SK-N-SH treated with all-trans-retinoic acid at 6 μM for 48 hours (cell line): ENCODE data around the gene LUC7L2.
"Not testable (repeated sequence)": the region's sequence is repeated elsewhere in the genome, so short reads cannot be mapped to it uniquely, and the experiment has no call there.

Source experiments
- CSDC2 ChIP-seq: fragments of 250-450 bp; sonication (Bioruptor Pico); IDR thresholded peaks from 2 replicates; pipeline ENCODE4 v1.5.0; 2020; ENCODE audit warnings: mild to moderate bottlenecking, moderate library complexity
- SNAI2 ChIP-seq: fragments of 250-450 bp; sonication (Bioruptor Pico); IDR thresholded peaks from 2 replicates; pipeline ENCODE4 v1.5.0; 2020; ENCODE audit warnings: mild to moderate bottlenecking, moderate library complexity
- ZFP30 ChIP-seq: fragments of 450-650 bp; formaldehyde crosslinking; IDR thresholded peaks from 2 replicates; pipeline ENCODE4 v1.5.0; 2022; ENCODE audit warnings: mild to moderate bottlenecking, moderate library complexity
- ZNF8 ChIP-seq: fragments of 450-650 bp; formaldehyde crosslinking; IDR thresholded peaks from 2 replicates; pipeline ENCODE4 v1.5.0; 2020; ENCODE audit warnings: mild to moderate bottlenecking, moderate library complexity
- TF ChIP-seq, protein P1 (sequence below): fragments of 250-450 bp; sonication (Bioruptor Pico); IDR thresholded peaks from 2 replicates; pipeline ENCODE4 v1.8.0; 2020; ENCODE audit warnings: mild to moderate bottlenecking, moderate library complexity, borderline replicate concordance

DNA sequence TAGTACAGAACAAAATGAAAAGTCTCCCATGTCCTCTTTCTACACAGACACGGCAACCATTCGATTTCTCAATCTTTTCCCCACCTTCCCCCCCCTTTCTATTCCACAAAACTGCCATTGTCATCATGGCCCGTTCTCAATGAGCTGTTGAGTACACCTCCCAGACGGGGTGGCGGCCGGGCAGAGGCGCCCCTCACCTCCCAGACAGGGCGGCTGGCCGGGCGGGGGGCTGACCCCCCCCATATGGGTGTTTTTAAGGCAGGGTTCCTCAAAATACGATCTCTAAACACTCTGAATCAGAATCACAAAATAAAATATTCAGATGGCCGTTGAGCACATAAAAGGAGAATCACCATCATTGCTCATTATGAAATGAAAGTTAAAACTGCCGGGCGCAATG is 70.0 kb downstream of the LUC7L2 start:
- not testable (repeated sequence) for TF ChIP-seq CSDC2; ZNF8 (CRISPR knock-in tag); ZFP30 (CRISPR knock-in tag); SNAI2 (CRISPR knock-in tag)
- TF ChIP-seq, protein P1, sequence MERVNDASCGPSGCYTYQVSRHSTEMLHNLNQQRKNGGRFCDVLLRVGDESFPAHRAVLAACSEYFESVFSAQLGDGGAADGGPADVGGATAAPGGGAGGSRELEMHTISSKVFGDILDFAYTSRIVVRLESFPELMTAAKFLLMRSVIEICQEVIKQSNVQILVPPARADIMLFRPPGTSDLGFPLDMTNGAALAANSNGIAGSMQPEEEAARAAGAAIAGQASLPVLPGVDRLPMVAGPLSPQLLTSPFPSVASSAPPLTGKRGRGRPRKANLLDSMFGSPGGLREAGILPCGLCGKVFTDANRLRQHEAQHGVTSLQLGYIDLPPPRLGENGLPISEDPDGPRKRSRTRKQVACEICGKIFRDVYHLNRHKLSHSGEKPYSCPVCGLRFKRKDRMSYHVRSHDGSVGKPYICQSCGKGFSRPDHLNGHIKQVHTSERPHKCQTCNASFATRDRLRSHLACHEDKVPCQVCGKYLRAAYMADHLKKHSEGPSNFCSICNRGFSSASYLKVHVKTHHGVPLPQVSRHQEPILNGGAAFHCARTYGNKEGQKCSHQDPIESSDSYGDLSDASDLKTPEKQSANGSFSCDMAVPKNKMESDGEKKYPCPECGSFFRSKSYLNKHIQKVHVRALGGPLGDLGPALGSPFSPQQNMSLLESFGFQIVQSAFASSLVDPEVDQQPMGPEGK (CRISPR knock-in tag): not testable (repeated sequence)
